HG02798 (cell line): ENCODE data around the gene RIMKLB.
A peak's percentile ranks its signal among the peaks of the same experiment; 100 is the strongest.
"Not testable (repeated sequence)": the region's sequence is repeated elsewhere in the genome, so short reads cannot be mapped to it uniquely, and the experiment has no call there.

ENCODE experiments used
- ATAC-seq: cut with Tn5 transposase; IDR thresholded peaks from one replicate; pipeline ENCODE4 v1.9.1; 2021; ENCODE audit warnings: mild to moderate bottlenecking; ENCODE audit not compliant: unreplicated experiment, poor library complexity

RIMKLB gene

GRCh38 chr12:8689681-8690080, 8.1 kb upstream of the RIMKLB start:
- no peak for ATAC-seq

DNA sequence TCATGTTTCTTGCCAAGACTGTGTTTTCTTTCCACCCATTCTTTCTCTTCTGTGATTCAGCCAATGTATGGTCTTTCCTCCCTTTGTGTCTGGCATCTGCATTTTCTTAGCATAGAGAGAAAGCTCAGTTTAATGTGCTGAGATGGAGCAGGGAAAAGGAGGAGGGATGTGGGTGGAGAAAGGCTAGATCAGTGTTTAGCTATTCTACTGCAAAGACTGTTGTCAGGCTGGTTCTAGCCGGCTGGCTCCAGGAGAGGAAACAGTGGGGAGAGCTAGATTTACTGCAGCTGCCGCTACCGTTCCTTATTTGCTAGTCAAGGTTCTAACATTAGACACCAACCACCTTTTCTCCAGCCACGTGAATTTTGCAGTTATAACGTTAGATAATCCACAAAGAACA, 5.2 kb upstream of the RIMKLB start:
- ATAC-seq: no peak

- no peak for ATAC-seq
These were observed 2.7 kb upstream of the RIMKLB start for GRCh38 chr12:8695116-8695515.

- no peak for ATAC-seq
These were observed 1.2 kb upstream of the RIMKLB start for GRCh38 chr12:8696442-8697090.

GRCh38 chr12:8697120-8697475, 693 bp upstream of the RIMKLB start:
- ATAC-seq: no peak

GRCh38 chr12:8698132-8698851, 501 bp downstream of the RIMKLB start:
- ATAC-seq: peak; percentile 42

- ATAC-seq: no peak
These were observed 1.1 kb downstream of the RIMKLB start for GRCh38 chr12:8698879-8699278.

DNA sequence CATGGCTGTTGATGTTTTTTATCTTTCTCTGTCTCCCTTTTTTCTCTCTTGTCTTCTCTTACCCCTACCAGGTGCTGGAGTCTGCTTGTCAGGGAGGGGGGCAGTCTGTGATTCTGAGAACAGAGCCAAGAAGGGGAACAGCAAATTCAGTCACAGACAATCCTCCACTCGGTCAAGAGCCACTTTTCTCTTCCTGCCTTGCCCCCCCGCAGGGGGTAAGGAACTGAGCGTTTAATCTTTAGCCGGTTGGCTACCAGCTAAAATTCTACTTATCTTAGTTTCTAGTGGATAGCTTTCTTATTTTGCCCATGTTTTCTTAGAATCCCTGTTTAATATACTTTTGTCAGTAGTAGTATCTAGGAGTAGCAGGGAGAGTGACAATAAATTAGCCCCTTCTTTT, 1.9 kb downstream of the RIMKLB start:
- ATAC-seq: no peak

GRCh38 chr12:8701046-8701660, 3.4 kb downstream of the RIMKLB start:
- ATAC-seq: no peak

DNA sequence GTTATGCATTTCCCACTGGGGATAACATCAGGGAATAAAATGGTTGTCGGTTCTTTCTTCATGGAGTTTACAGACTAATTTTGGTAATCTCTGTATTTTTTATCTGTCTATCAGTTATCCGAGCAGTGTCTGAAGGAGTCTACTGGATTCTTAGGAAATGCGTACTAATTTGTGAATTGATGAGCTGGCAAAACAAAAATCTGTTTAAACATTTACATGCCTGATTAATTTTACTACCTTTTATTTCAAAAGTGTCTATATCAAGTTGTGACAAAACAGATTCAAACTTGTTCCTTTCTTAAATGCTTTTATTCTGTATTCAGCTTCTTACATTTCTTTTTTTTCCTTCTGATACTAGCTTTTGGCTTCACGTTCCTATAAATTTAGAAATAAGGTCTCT, 4.4 kb downstream of the RIMKLB start:
- no peak for ATAC-seq

DNA sequence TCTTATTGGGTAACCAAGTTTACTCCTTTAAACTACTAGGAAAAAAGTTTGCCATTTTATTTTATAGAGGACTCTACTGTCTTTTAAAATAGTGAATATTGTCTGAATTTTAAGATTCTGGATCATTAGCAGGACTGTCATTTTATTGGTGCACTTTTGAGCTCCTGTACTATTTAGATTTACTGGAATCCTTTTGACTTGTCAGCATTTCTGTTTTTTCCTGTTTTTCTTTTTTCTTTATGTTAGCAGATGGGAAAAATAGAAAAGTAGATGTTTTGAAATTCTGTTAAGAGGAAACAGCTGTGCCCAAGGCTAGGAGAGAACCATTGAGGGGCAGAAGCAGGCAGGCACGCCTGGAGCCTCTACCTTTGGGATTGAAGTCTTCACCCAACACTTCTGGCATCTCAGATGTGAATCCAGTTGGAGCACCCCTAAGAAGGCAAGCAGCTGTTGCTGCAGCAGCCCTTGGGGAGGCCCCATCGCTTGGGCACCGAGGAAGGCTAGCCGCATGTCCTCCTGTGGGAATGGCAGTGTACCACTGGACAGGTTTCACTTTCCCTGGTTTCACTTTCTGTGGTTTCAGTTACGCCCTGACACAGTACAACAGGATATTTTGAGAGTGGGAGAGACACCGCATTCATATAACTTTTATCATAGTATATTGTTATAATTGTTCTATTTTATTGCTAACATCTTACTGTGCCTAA, 11.5 kb downstream of the RIMKLB start:
- ATAC-seq: no peak

DNA sequence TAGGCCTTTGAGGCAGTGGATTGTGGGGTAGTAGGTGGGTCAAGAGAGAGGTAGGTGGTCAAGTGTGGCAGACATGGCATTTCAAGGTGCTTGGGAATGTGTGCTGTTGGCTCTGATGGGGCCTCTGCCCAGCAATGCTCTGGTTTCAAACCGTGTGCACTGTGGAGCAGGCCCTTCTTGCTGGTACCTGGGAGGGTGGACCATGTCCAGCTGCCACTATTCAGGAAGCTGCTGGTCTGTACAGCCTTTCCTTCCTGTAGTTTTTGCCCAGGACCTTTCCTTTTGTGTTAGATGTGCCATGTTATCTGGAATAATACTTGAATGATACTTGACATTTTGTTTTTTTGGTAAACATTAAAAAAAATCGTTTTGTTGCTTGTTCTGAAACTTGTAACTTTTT, 14.8 kb downstream of the RIMKLB start:
- ATAC-seq: no peak

DNA sequence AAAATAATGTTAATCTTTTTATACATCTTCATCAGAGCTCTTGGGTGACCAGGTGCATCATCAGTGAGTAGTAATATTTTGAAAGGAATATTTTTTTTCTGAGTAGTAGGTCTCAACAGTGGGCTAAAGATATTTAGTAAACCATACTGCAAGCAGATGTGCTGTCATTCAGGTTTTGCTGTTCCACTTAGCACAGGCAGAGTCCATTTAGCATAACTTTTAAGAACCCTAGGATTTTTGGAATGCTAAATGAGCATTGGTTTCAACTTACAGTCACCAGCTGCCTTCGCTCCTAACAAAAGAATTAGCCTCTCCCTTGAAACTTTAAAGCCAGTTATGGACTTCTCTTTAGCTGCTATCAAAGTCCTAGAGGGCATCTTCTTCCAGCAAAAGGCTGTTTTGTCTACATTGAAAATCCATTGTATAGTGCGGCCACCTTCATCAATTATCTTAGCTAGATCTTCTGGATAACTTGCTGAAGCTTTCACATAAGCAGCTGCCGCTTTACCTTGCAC, 24.6 kb downstream of the RIMKLB start:
- no peak for ATAC-seq

GRCh38 chr12:8734873-8735381, 37.1 kb downstream of the RIMKLB start:
- ATAC-seq: no peak

DNA sequence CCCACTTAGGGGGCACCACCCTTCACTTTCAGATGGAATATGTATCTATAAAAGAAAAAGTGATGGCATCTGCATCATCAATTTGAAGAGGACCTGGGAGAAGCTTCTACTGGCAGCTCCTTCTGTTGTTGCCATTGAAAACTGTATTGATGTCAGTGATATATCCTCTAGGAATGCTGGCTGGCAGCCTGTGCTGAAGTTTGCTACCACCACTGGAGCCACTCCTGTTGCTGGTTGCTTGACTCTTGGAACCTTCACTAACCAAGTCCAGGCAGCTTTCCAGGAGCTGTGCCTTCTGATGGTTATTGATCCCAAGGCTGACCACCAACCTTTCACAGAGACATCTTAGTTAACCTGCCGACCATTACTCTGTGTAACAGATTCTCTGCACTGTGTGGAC, 44.7 kb downstream of the RIMKLB start:
- no peak for ATAC-seq

DNA sequence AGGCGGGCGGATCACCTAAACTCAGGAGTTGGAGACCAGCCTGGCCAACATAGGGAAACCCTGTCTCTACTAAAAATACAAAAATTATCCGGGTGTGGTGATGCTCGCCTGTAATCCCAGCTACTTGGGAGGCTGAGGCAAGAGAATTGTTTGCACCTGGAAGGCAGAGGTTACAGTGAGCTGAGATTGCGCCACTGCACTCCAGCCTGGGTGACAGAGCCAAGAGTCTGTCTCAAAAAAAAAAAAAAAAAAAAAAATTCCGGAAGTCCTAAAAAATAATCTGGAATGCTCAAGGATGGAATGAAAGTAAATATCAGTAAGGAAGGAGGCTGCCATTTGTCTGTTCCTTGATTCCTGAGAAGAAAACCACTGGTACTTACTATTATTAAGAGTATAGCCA, 45.3 kb downstream of the RIMKLB start:
- ATAC-seq: not testable (repeated sequence)

DNA sequence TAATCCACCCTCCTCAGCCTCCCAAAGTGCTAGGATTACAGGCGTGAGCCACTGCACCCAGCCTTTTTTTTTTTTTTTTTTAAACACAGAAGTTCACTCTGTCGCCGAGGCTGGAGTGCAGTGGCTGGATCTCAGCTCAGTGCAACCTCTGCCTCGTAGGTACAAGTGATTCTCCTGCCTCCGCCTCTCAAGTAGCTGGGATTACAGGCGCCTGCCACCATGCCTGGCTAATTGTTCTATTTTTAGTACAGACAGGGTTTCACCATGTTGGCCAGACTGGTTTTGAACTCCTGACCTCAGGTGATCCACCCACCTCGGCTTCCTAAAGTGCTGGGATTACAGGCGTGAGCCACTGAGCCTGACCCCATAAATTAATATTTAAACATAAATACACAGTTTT, 47.8 kb downstream of the RIMKLB start:
- ATAC-seq: not testable (repeated sequence)

- no peak for ATAC-seq
These were observed 48.3 kb downstream of the RIMKLB start for GRCh38 chr12:8746046-8746445.

GRCh38 chr12:8760076-8760475, 62.3 kb downstream of the RIMKLB start:
- not testable (repeated sequence) for ATAC-seq

GRCh38 chr12:8762701-8763100, 64.9 kb downstream of the RIMKLB start:
- not testable (repeated sequence) for ATAC-seq

GRCh38 chr12:8766121-8766520, 68.3 kb downstream of the RIMKLB start:
- ATAC-seq: not testable (repeated sequence)
